ENCODE measurements around the gene RASGRF1. TPM values are rescaled to one million over a fixed set of nuclear protein-coding genes. Genes with fewer than 3 reads are reported as not detected.

RASGRF1 gene
- total RNA-seq, 1 donor from 2014 or later: under 0.01 TPM

- TF ChIP-seq CTCF (IDR thresholded peaks at IDR 0.05; ENCODE audit: insufficient read depth, low read length, severe bottlenecking): peak; percentile 26
- Histone ChIP-seq H3K36me3 (ENCODE audit: control insufficient read depth, insufficient read depth, low read length) (no peaks in the 10 kb centered on the region), H3K4me3 (ENCODE audit: low read depth, low read length) (no peak overlapping the region), H3K27me3 (ENCODE audit: control insufficient read depth, insufficient read depth, low read length) (no peaks in the 10 kb centered on the region)
- DNase-seq (ENCODE audit: low read depth) (no peak), FAIRE-seq (no peak)
Observed at GRCh38 chr15:79130535-79131130, 40.1 kb upstream of the RASGRF1 start.

GRCh38 chr15:79129235-79129634 is 38.7 kb upstream of the RASGRF1 start:
- no peak for TF ChIP-seq CTCF (IDR thresholded peaks at IDR 0.05; ENCODE audit: insufficient read depth, low read length, severe bottlenecking)
- DNase-seq (ENCODE audit: low read depth): no peak
- H3K4me3 ChIP-seq (ENCODE audit: low read depth, low read length): no peak overlapping the region
- FAIRE-seq: no peak
- H3K36me3 ChIP-seq (ENCODE audit: control insufficient read depth, insufficient read depth, low read length): no peaks in the 10 kb centered on the region
- H3K27me3 ChIP-seq (ENCODE audit: control insufficient read depth, insufficient read depth, low read length): no peaks in the 10 kb centered on the region

DNA sequence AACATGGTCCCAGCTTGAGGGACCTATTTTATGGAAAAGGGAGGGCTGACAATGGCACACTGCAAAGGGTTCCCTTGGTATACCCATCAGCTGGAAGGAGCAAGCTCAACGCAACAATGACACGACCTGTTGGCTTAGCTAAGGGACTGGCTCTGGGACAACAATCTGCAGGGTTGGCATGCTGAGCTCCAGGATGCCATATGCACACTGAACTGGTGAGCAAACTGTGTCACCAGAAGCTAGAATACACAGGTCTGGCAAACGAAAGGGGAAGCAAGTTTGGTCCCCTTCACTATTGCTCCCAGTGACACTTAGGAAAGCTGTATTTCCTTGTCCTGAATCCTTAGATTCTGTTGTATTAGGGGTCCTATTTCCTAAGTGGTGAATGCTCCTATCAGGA is 38.0 kb upstream of the RASGRF1 start:
- no peaks in the 10 kb centered on the region for H3K36me3 ChIP-seq (ENCODE audit: control insufficient read depth, insufficient read depth, low read length)
- H3K4me3 ChIP-seq (ENCODE audit: low read depth, low read length): no peak overlapping the region
- no peak for FAIRE-seq
- no peak for TF ChIP-seq CTCF (IDR thresholded peaks at IDR 0.05; ENCODE audit: insufficient read depth, low read length, severe bottlenecking)
- H3K27me3 ChIP-seq (ENCODE audit: control insufficient read depth, insufficient read depth, low read length): no peaks in the 10 kb centered on the region
- no peak for DNase-seq (ENCODE audit: low read depth)

- no peaks in the 10 kb centered on the region for H3K36me3 ChIP-seq (ENCODE audit: control insufficient read depth, insufficient read depth, low read length)
- no peaks in the 10 kb centered on the region for H3K27me3 ChIP-seq (ENCODE audit: control insufficient read depth, insufficient read depth, low read length)
- FAIRE-seq (no peak), DNase-seq (ENCODE audit: low read depth) (no peak)
- no peak overlapping the region for H3K4me3 ChIP-seq (ENCODE audit: low read depth, low read length)
- TF ChIP-seq CTCF (IDR thresholded peaks at IDR 0.05; ENCODE audit: insufficient read depth, low read length, severe bottlenecking): no peak
Observed at GRCh38 chr15:79124388-79124787, 33.8 kb upstream of the RASGRF1 start.

- no peak overlapping the region for H3K4me3 ChIP-seq (ENCODE audit: low read depth, low read length)
- H3K27me3 ChIP-seq (ENCODE audit: control insufficient read depth, insufficient read depth, low read length): no peaks in the 10 kb centered on the region
- TF ChIP-seq CTCF (IDR thresholded peaks at IDR 0.05; ENCODE audit: insufficient read depth, low read length, severe bottlenecking): no peak
- H3K36me3 ChIP-seq (ENCODE audit: control insufficient read depth, insufficient read depth, low read length): no peaks in the 10 kb centered on the region
- no peak for DNase-seq (ENCODE audit: low read depth)
- FAIRE-seq: peak; percentile 76
Observed at GRCh38 chr15:79122991-79123390, 32.4 kb upstream of the RASGRF1 start.

DNA sequence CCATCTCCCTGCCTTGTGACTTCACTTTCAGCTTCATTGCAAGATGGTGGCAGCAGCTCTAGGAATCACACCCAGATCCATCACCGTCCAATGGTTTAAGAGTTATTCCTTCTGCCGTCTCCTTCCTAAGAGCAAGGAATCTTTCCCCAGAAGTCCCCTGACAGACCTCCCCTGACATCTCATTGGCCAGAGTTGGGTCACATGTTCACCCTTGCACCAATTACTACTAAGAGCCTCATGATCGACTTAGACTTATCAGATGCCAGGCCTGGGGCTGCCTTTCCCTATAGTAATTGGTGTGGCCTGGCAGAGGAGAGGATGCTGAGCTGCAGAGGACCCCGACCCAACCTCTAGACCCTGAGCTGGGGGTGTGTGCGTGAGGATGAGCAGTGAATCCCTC is 31.8 kb upstream of the RASGRF1 start:
- DNase-seq (ENCODE audit: low read depth): no peak
- no peak for FAIRE-seq
- TF ChIP-seq CTCF (IDR thresholded peaks at IDR 0.05; ENCODE audit: insufficient read depth, low read length, severe bottlenecking): no peak
- H3K4me3 ChIP-seq (ENCODE audit: low read depth, low read length): no peak overlapping the region
- no peaks in the 10 kb centered on the region for H3K27me3 ChIP-seq (ENCODE audit: control insufficient read depth, insufficient read depth, low read length)
- H3K36me3 ChIP-seq (ENCODE audit: control insufficient read depth, insufficient read depth, low read length): no peaks in the 10 kb centered on the region

Measured in bronchial epithelial cell (primary cell).